HUES48 (cell line): ENCODE measurements around the gene DNAJA4.

Source experiments
- H3K27ac ChIP-seq: one replicate; pipeline ENCODE4 v1.7.0; 2013; ENCODE audit warnings: low read depth, low read length, inconsistent platforms
- H3K27me3 ChIP-seq: 2 replicates; pipeline ENCODE4 v1.6.1; 2013; ENCODE audit warnings: mild to moderate bottlenecking, low read length; ENCODE audit not compliant: control insufficient read depth, insufficient read depth
- H3K36me3 ChIP-seq: 2 replicates; pipeline ENCODE4 v1.6.1; 2013; ENCODE audit warnings: low read length; ENCODE audit not compliant: control insufficient read depth, insufficient read depth
- H3K4me1 ChIP-seq: 2 replicates; pipeline ENCODE4 v1.6.1; 2013; ENCODE audit warnings: mild to moderate bottlenecking, low read length; ENCODE audit not compliant: control insufficient read depth, insufficient read depth
- H3K4me3 ChIP-seq: 2 replicates; pipeline ENCODE4 v1.5.1; 2013; ENCODE audit warnings: mild to moderate bottlenecking, low read depth, low read length
- H3K9ac ChIP-seq: 2 replicates; pipeline ENCODE4 v1.6.1; 2013; ENCODE audit warnings: mild to moderate bottlenecking, low read depth, low read length, moderate library complexity
- H3K9me3 ChIP-seq: 2 replicates; pipeline ENCODE4 v1.6.1; 2013; ENCODE audit warnings: low read length; ENCODE audit not compliant: control insufficient read depth, insufficient read depth

Gene DNAJA4

GRCh38 chr15:78280319-78281072 is 16.1 kb downstream of the DNAJA4 start:
- no peaks in the 10 kb centered on the region for H3K27me3 ChIP-seq
- no peaks in the 10 kb centered on the region for H3K4me1 ChIP-seq
- H3K9ac ChIP-seq = no peak overlapping the region
- H3K36me3 ChIP-seq = peaks cover 33% of the 10 kb centered on the region
- H3K9me3 ChIP-seq = no peaks in the 10 kb centered on the region
- no peak overlapping the region for H3K4me3 ChIP-seq
- no peak overlapping the region for H3K27ac ChIP-seq

- Histone ChIP-seq H3K36me3 (peaks cover 50% of the 10 kb centered on the region), H3K27ac (no peak overlapping the region), H3K9me3 (no peaks in the 10 kb centered on the region), H3K4me1 (no peaks in the 10 kb centered on the region), H3K27me3 (no peaks in the 10 kb centered on the region), H3K9ac (no peak overlapping the region), H3K4me3 (no peak overlapping the region)
Measured at GRCh38 chr15:78282324-78282723, 18.0 kb downstream of the DNAJA4 start.

- Histone ChIP-seq H3K9ac (no peak overlapping the region), H3K9me3 (no peaks in the 10 kb centered on the region), H3K4me3 (no peak overlapping the region), H3K4me1 (no peaks in the 10 kb centered on the region), H3K36me3 (peaks cover 71% of the 10 kb centered on the region), H3K27me3 (no peaks in the 10 kb centered on the region), H3K27ac (no peak overlapping the region)
Measured at GRCh38 chr15:78284758-78285157, 20.4 kb downstream of the DNAJA4 start.

- H3K4me1 ChIP-seq = no peaks in the 10 kb centered on the region
- H3K4me3 ChIP-seq = no peak overlapping the region
- no peaks in the 10 kb centered on the region for H3K9me3 ChIP-seq
- H3K27me3 ChIP-seq = no peaks in the 10 kb centered on the region
- H3K27ac ChIP-seq = no peak overlapping the region
- no peak overlapping the region for H3K9ac ChIP-seq
- peaks cover 73% of the 10 kb centered on the region for H3K36me3 ChIP-seq
Measured at GRCh38 chr15:78290222-78290621, 25.9 kb downstream of the DNAJA4 start.

- Histone ChIP-seq H3K4me3 (no peak overlapping the region), H3K4me1 (no peaks in the 10 kb centered on the region), H3K9me3 (no peaks in the 10 kb centered on the region), H3K36me3 (peaks cover 65% of the 10 kb centered on the region), H3K27me3 (no peaks in the 10 kb centered on the region), H3K9ac (no peak overlapping the region), H3K27ac (no peak overlapping the region)
Measured at GRCh38 chr15:78291052-78291451, 26.7 kb downstream of the DNAJA4 start.

- Histone ChIP-seq H3K36me3 (peaks cover 59% of the 10 kb centered on the region), H3K9me3 (no peaks in the 10 kb centered on the region), H3K9ac (no peak overlapping the region), H3K4me1 (no peaks in the 10 kb centered on the region), H3K27me3 (no peaks in the 10 kb centered on the region), H3K4me3 (no peak overlapping the region), H3K27ac (no peak overlapping the region)
Measured at GRCh38 chr15:78291698-78292097, 27.3 kb downstream of the DNAJA4 start.

- Histone ChIP-seq H3K4me3 (no peak overlapping the region), H3K27me3 (no peaks in the 10 kb centered on the region), H3K9me3 (no peaks in the 10 kb centered on the region), H3K9ac (no peak overlapping the region), H3K27ac (no peak overlapping the region), H3K4me1 (no peaks in the 10 kb centered on the region), H3K36me3 (peaks cover 54% of the 10 kb centered on the region)
Measured at GRCh38 chr15:78292219-78292618, 27.9 kb downstream of the DNAJA4 start.

- peak within 1 kb of the TSS; percentile 96 for H3K4me3 ChIP-seq
- H3K36me3 ChIP-seq = 0 out of 2 replicates have a peak, but pooled peaks cover 5% of the 10 kb centered on the region
- H3K9ac ChIP-seq = peak within 1 kb of the TSS; percentile 78
- peak within 1 kb of the TSS; percentile 66 for H3K27ac ChIP-seq
- H3K4me1 ChIP-seq = 0 out of 2 replicates have a peak, but pooled peaks cover 3% of the 10 kb centered on the region
- peaks cover 9% of the 10 kb centered on the region; the same call in 1 of the 2 replicates for H3K27me3 ChIP-seq
- H3K9me3 ChIP-seq = no peaks in the 10 kb centered on the region
Measured at GRCh38 chr15:78299101-78299930, 35.0 kb downstream of the DNAJA4 start, which contains the start of gene SKIC8. Gene SKIC8, minus strand, starts transcription at chr15:78299609. Its CDS starts 3,923 bp downstream, at chr15:78295686.

- Histone ChIP-seq H3K4me3 (no peak overlapping the region), H3K27ac (no peak overlapping the region), H3K9me3 (no peaks in the 10 kb centered on the region), H3K27me3 (peaks cover 9% of the 10 kb centered on the region; the same call in 1 of the 2 replicates), H3K9ac (no peak overlapping the region), H3K4me1 (0 out of 2 replicates have a peak, but pooled peaks cover 3% of the 10 kb centered on the region), H3K36me3 (no peaks in the 10 kb centered on the region)
Measured at GRCh38 chr15:78301326-78301725, 37.0 kb downstream of the DNAJA4 start.

- no peaks in the 10 kb centered on the region for H3K9me3 ChIP-seq
- no peaks in the 10 kb centered on the region for H3K36me3 ChIP-seq
- H3K27ac ChIP-seq = no peak overlapping the region
- 0 out of 2 replicates have a peak, but pooled peaks cover 3% of the 10 kb centered on the region for H3K4me1 ChIP-seq
- H3K4me3 ChIP-seq = no peak overlapping the region
- peaks cover 9% of the 10 kb centered on the region; the same call in 1 of the 2 replicates for H3K27me3 ChIP-seq
- H3K9ac ChIP-seq = no peak overlapping the region
Measured at GRCh38 chr15:78301828-78302227, 37.5 kb downstream of the DNAJA4 start.
